ENCODE measurements around the gene MTMR6. TPM values are rescaled to one million over a fixed set of nuclear protein-coding genes. Genes with fewer than 3 reads are reported as not detected.

MTMR6 gene
- total RNA-seq, 1 donor, result 29.9 TPM

- TF ChIP-seq, protein P1, sequence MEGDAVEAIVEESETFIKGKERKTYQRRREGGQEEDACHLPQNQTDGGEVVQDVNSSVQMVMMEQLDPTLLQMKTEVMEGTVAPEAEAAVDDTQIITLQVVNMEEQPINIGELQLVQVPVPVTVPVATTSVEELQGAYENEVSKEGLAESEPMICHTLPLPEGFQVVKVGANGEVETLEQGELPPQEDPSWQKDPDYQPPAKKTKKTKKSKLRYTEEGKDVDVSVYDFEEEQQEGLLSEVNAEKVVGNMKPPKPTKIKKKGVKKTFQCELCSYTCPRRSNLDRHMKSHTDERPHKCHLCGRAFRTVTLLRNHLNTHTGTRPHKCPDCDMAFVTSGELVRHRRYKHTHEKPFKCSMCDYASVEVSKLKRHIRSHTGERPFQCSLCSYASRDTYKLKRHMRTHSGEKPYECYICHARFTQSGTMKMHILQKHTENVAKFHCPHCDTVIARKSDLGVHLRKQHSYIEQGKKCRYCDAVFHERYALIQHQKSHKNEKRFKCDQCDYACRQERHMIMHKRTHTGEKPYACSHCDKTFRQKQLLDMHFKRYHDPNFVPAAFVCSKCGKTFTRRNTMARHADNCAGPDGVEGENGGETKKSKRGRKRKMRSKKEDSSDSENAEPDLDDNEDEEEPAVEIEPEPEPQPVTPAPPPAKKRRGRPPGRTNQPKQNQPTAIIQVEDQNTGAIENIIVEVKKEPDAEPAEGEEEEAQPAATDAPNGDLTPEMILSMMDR (IDR thresholded peaks at IDR 0.05; ENCODE audit: insufficient read depth, low read length), result no peak
- DNase-seq (ENCODE audit: low read depth), result no peak
- H3K4me3 ChIP-seq (ENCODE audit: low read depth, low read length), result no peak overlapping the region
These were observed 61.3 kb downstream of the MTMR6 start for GRCh38 chr13:25225970-25226369.

- TF ChIP-seq, protein P1 (IDR thresholded peaks at IDR 0.05; ENCODE audit: insufficient read depth, low read length), result no peak
- no peak for DNase-seq (ENCODE audit: low read depth)
- H3K4me3 ChIP-seq (ENCODE audit: low read depth, low read length), result no peak overlapping the region
These were observed 63.1 kb downstream of the MTMR6 start for GRCh38 chr13:25224151-25224550.

DNA sequence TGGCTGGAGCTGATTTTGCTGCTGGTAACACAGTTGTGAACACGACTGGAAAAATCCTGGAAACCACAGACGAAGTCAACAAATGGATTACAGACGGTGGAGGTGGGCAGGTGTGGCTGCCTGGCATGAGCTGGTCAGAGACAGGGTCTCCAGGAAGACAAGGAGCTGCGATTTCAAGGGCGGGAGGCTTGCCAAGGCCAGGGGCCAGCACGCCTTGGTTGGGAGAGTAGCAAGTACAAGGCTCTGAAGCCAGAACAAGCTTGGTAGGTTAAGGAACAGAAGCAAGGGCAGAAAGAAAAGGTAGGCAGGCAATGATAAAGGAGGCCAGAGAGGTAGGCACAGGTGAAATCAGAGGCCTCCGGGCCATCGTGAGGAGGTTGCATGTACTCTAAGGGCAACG, 64.5 kb downstream of the MTMR6 start:
- TF ChIP-seq, protein P1 (IDR thresholded peaks at IDR 0.05; ENCODE audit: insufficient read depth, low read length), result no peak
- H3K4me3 ChIP-seq (ENCODE audit: low read depth, low read length), result no peak overlapping the region
- no peak for DNase-seq (ENCODE audit: low read depth)

DNA sequence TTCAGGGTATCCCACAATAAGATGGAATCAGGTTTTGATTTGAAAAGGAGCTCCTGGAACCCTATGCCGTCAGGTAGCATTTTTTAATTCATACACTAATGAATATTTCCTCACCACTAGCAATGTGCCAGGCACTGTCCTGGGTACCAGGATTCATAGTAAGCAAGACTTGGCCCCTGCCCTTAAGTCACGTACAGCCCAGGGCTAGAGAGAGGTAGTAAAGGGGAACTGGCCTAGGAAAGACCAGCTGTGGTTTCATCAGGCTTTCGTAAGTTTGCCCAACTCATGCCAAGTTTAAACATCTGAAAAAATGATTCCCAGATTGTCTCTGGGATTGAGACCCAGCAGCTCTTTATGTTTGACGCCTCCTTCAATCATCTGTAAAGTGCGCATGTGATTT, 69.3 kb downstream of the MTMR6 start:
- no peak overlapping the region for H3K4me3 ChIP-seq (ENCODE audit: low read depth, low read length)
- DNase-seq (ENCODE audit: low read depth), result no peak
- TF ChIP-seq, protein P1 (IDR thresholded peaks at IDR 0.05; ENCODE audit: insufficient read depth, low read length), result no peak

DNA sequence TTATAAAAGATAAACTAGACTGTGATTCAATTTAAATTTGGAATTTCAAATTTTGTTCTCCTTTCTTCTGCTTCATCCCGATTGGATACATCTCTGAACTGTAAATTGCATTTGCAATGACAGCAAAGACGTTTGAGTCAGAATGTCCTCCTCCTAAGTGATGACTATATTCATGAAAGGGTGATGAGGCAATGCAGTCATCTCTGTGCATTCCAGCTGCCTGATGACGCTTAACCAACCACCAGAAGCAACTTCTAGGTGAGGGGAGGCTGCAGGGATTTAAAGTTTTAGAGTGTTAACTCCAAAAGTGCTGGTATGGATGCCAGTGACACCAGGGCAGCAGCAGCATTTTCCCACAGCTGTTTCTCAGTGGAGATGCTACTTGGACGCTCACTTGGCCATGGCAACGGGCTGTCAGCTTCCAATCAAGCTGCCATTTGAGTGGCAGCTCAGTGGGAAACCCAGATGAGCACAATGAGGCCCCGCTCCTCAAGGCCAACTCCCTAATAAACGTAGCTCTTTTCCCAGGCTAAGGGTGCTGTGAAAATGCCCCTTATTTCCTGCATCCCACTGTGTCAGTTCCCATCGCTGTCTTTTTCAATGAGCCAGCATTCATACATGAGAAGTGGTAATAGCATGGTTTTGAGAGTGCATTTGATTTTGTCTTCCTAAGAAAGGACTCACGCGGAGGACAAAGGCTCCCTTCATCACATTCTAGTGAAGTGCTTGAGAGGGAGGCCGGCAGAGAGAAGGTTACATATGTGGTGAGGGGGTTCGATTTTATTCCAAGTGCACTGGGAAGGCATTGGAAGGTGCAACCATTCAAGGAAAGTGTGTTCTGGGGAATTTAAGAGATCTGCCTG, 70.0 kb downstream of the MTMR6 start:
- TF ChIP-seq, protein P1 (IDR thresholded peaks at IDR 0.05; ENCODE audit: insufficient read depth, low read length), result no peak
- no peak overlapping the region for H3K4me3 ChIP-seq (ENCODE audit: low read depth, low read length)
- DNase-seq (ENCODE audit: low read depth), result peak; percentile 2

DNA sequence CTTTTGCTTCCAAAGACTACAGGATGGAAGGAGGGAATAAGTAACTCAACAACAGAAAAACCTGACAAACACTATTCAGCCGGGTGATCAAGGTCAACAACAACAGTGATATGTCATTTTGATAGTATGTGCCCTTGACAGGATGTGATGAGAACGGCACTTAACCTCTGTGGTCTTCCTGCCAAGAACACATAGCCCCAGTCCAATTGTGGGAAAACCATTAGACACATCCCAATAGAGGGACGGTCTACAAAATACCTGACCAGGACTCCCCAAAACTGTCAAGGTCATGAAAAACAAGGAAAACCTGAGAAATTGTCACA, 72.1 kb downstream of the MTMR6 start:
- TF ChIP-seq, protein P1 (IDR thresholded peaks at IDR 0.05; ENCODE audit: insufficient read depth, low read length), result no peak
- no peak overlapping the region for H3K4me3 ChIP-seq (ENCODE audit: low read depth, low read length)
- DNase-seq (ENCODE audit: low read depth), result no peak

Measured in fibroblast of the aortic adventitia (primary cell).